Measurements from ENCODE around the gene CDHR5.

GRCh38 chr11:646214-646613 is 21.5 kb upstream of the CDHR5 start:
- no peak for TF ChIP-seq POLR2A (IDR thresholded peaks at IDR 0.05)
- TF ChIP-seq, protein P1, sequence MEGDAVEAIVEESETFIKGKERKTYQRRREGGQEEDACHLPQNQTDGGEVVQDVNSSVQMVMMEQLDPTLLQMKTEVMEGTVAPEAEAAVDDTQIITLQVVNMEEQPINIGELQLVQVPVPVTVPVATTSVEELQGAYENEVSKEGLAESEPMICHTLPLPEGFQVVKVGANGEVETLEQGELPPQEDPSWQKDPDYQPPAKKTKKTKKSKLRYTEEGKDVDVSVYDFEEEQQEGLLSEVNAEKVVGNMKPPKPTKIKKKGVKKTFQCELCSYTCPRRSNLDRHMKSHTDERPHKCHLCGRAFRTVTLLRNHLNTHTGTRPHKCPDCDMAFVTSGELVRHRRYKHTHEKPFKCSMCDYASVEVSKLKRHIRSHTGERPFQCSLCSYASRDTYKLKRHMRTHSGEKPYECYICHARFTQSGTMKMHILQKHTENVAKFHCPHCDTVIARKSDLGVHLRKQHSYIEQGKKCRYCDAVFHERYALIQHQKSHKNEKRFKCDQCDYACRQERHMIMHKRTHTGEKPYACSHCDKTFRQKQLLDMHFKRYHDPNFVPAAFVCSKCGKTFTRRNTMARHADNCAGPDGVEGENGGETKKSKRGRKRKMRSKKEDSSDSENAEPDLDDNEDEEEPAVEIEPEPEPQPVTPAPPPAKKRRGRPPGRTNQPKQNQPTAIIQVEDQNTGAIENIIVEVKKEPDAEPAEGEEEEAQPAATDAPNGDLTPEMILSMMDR (IDR thresholded peaks at IDR 0.05), result no peak
- TF ChIP-seq POLR2AphosphoS5 (IDR thresholded peaks at IDR 0.05), result no peak

All from breast epithelium (tissue), 3 donors.